SH-SY5Y (cell line): ENCODE data around the gene HES6.

ENCODE experiments used
- GATA2 ChIP-seq: IDR thresholded peaks from 2 replicates; pipeline ENCODE4 v1.6.1; 2011; ENCODE audit warnings: mild to moderate bottlenecking, low read depth, low read length
- GATA3 ChIP-seq: IDR thresholded peaks from 2 replicates; pipeline ENCODE4 v1.6.1; 2011; ENCODE audit warnings: low read depth, mild to moderate bottlenecking, low read length, moderate library complexity

DNA sequence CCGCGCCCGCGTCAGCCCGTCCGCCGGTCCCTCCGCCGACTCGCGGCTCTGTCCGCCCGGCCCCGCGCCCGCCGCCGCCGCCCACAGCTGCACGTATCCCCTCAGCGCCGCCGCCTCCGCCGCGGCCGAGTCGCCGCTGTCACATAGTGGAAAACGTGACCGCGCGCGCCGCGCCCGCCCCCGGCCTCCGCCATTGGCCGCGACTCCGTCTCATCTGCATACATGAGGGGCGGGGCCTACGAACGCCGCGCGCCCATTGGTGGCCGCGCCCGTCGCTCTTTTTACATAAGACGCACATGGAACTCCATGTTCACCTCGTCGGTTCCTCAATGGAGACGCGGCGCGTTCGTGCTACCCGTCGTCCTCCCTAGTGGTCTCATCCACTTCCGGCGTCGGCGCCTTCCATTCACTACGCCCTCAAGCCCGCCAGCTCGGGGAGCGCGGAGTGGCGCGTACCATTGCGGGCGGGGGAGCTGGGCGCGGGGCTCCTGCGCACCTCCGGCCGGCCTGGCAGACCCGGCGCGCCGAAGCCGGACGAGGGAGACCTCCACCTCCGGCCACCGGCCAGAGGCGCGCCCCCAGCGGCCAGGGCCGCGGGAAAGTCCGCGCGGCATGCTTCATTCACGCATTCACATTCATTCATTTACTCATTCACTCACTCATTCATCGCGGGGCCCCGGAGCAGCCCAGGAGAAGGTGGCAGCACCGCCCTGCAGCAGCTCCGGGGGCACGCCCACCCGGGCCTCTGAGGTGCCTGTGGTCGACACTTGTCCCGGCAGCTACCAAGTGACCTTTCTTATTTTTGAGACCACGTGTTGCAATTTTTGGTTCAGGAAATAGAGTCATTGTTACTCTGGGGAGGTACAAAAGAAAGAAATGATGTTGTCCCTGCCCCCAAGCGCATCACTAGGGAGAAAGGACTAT is 49.1 kb upstream of the HES6 start:
- TF ChIP-seq GATA2, result no peak
- no peak for TF ChIP-seq GATA3
